Right lobe of liver (tissue), 6 donors: ENCODE data around the gene SH3TC1. TPM values are rescaled to one million over a fixed set of nuclear protein-coding genes. Genes with fewer than 3 reads are reported as not detected.
A peak's percentile ranks its signal among the peaks of the same experiment; 100 is the strongest.

ENCODE experiments used
- ATAC-seq, 4 donors: fragments of 200-7000 bp; cut with Tn5 transposase; one replicate each; pipeline ENCODE4 v1.9.1; 2020; ENCODE audit warnings: mild to moderate bottlenecking in 4 of 4, moderate library complexity in 4 of 4
- DNase-seq, 3 donors: peaks; one replicate each; pipeline ENCODE4 v3.0.0-alpha.2; 2020
- H3K27ac ChIP-seq, 3 donors: fragments of 200-600 bp; one replicate each; pipeline ENCODE4 v1.8.0; 2022
- H3K27me3 ChIP-seq, 2 donors: fragments of 200-600 bp; one replicate each; pipeline ENCODE4 v1.8.0; 2022
- H3K36me3 ChIP-seq, 4 donors: fragments of 200-600 bp; sonication (generic) in 1 of 4; one replicate each; pipeline versions ENCODE4 v1.5.1 to v1.8.0; 2017 to 2022; ENCODE audit warnings: control low read depth in 1 of 4
- H3K4me1 ChIP-seq, 4 donors: fragments of 200-600 bp; sonication (generic) in 1 of 4; one replicate each; pipeline versions ENCODE4 v1.5.1 to v1.8.0; 2017 to 2022; ENCODE audit warnings: control low read depth in 1 of 4
- H3K4me3 ChIP-seq, 3 donors: fragments of 200-600 bp; one replicate each; pipeline ENCODE4 v1.8.0; 2022
- H3K9me3 ChIP-seq, 4 donors: fragments of 200-600 bp; sonication (generic) in 1 of 4; one replicate each; pipeline versions ENCODE4 v1.5.1 to v1.8.0; 2017 to 2022; ENCODE audit warnings: control low read depth in 1 of 4
- CTCF ChIP-seq, 4 donors: fragments of 200-600 bp in 3 of 4; fragments of 450-650 bp in 1 of 4; IDR thresholded peaks; one replicate each; pipeline versions ENCODE4 v1.5.1 to v1.8.0; 2016 to 2022; ENCODE audit warnings: antibody characterized with exemption in 4 of 4, mild to moderate bottlenecking in 2 of 4
- POLR2A ChIP-seq: fragments of 450-650 bp; IDR thresholded peaks from one replicate; pipeline ENCODE4 v1.6.1; 2017; ENCODE audit warnings: antibody characterized with exemption, mild to moderate bottlenecking
- WGBS: methylation state at CpG from one replicate; pipeline ENCODE4 v1.1.6; 2018; ENCODE audit warnings: low coverage, low lambda C conversion rate; ENCODE audit not compliant: insufficient coverage; ENCODE audit errors: missing lambda C conversion rate; 5-methylcytosine and 5-hydroxymethylcytosine counted together
- intact Hi-C, 2 donors: fragments of 100-400 bp; cut with DNase I; formaldehyde crosslinking; loops; one replicate each; pipeline versions ENCODE4 v1.11.2 to v1.14.1; 2022
- total RNA-seq, 6 experiments: library from RNA; depleted of rRNA in 2 of 6; stranded (reverse); fragments of >200 nt in 2 of 6; fragmentation: NEBNext Ultra II Directional in 3 of 6; extraction: Animal tissue kit (Norgen Biotek cat#: 25700) in 3 of 6; gene quantifications; one replicate each; pipeline versions ENCODE4 v1.1.0 to v1.2.4, GENCODE V29; 2016 to 2023
- donor health status: DM: no; HTN: yes; CAD: no.
- donor health status: DM: no; HTN: no; CAD: no.
- donor health status: DM: no; HTN: no; CAD: no.
- donor health status: DM: no; HTN: yes; CAD: no.
- donor health status: DM: no; HTN: yes; CAD: no.

SH3TC1 gene
- total RNA-seq, 6 experiments from 2014 or later, result 13.2 to 48.0 (median 24.9) TPM

DNA sequence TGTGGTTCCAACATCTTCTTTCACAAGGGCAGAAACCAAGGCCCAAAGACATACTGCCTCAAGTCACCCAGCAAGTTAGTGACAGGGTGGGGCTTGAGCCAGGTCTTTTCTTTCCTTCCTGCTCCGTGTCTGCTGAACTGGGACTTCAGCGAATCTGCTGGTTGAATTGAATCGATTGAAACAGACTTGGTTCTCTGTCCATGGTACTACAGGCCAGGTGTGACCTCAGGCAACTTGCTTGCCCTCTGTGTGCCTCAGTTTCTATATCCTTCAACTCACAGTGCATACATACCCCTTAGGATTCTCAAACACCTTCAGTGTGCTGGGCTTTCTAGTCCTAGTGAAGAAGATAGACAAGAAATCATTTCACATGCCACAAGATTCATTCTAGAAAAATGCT is 38.5 kb upstream of the SH3TC1 start:
- no peaks in the 10 kb centered on the region for H3K9me3 ChIP-seq
- WGBS, result 80% methylated on average over 1 of the region's 3 CpGs
- no peak for DNase-seq
- no peaks in the 10 kb centered on the region for H3K36me3 ChIP-seq
- peaks cover 0 to 16% (median 0%) of the 10 kb centered on the region in 4 donors for H3K4me1 ChIP-seq
- TF ChIP-seq CTCF (IDR thresholded peaks at IDR 0.05), result no peak
- TF ChIP-seq POLR2A, result no peak
- no peak overlapping the region for H3K27ac ChIP-seq
- no peak for ATAC-seq
- H3K27me3 ChIP-seq, result no peaks in the 10 kb centered on the region
- intact Hi-C loops, result no loop called here
- no peak overlapping the region for H3K4me3 ChIP-seq

GRCh38 chr4:8162625-8163024 is 36.5 kb upstream of the SH3TC1 start:
- ATAC-seq (no peak), DNase-seq (no peak)
- Histone ChIP-seq H3K36me3 (no peaks in the 10 kb centered on the region), H3K27me3 (no peaks in the 10 kb centered on the region), H3K9me3 (no peaks in the 10 kb centered on the region), H3K4me1 (peaks cover 0 to 16% (median 0%) of the 10 kb centered on the region in 4 donors), H3K27ac (no peak overlapping the region), H3K4me3 (no peak overlapping the region)
- TF ChIP-seq POLR2A, result no peak
- TF ChIP-seq CTCF (IDR thresholded peaks at IDR 0.05), result no peak
- intact Hi-C loops, result no loop called here
- 90% methylated on average over 8 of the region's 8 CpGs for WGBS

DNA sequence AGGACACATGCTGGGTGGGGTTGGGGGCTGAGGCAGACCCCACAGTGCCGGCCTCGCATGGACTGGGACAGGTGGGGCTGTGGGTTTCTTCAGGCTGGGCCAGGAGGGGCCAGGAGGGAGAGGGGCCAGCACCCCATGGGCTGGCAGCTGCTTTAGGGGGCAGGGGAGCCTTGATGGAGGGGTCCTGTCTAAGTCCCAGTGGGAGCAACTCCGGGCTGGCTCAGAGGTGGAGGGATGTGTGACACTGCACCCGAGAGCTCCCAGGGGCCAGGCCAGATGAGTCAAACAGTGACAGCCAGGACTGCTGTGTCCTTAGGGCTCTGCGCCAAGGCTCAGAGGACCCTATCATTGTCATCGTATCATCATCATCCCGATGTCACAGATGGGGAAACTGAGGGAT is 36.1 kb upstream of the SH3TC1 start:
- 60% methylated on average over 1 of the region's 7 CpGs for WGBS

GRCh38 chr4:8163436-8164193 is 35.5 kb upstream of the SH3TC1 start:
- Histone ChIP-seq H3K4me1 (peaks cover 0 to 9% (median 0%) of the 10 kb centered on the region in 4 donors), H3K27ac (no peak overlapping the region), H3K27me3 (no peaks in the 10 kb centered on the region), H3K36me3 (no peaks in the 10 kb centered on the region), H3K4me3 (no peak overlapping the region), H3K9me3 (no peaks in the 10 kb centered on the region)
- WGBS, result 40% methylated on average over 1 of the region's 19 CpGs
- TF ChIP-seq CTCF (IDR thresholded peaks at IDR 0.05), result no peak
- no peak for TF ChIP-seq POLR2A
- DNase-seq, result no peak
- intact Hi-C loops, result no loop called here
- no peak for ATAC-seq

More for the DNA sequence above, 36.1 kb upstream of the SH3TC1 start:
- H3K9me3 ChIP-seq, result no peaks in the 10 kb centered on the region
- no peaks in the 10 kb centered on the region for H3K27me3 ChIP-seq
- peaks cover 0 to 13% (median 0%) of the 10 kb centered on the region in 4 donors for H3K4me1 ChIP-seq
- TF ChIP-seq POLR2A, result no peak
- TF ChIP-seq CTCF (IDR thresholded peaks at IDR 0.05), result no peak
- no peak overlapping the region for H3K27ac ChIP-seq
- intact Hi-C loops, result no loop called here
- DNase-seq, result peak in 1 of 3 donors; percentile 54
- ATAC-seq, result no peak
- no peaks in the 10 kb centered on the region for H3K36me3 ChIP-seq
- no peak overlapping the region for H3K4me3 ChIP-seq
